Renal cortical epithelial cell (primary cell): Measurements from ENCODE around the gene SERTM1. TPM values are rescaled to one million over a fixed set of nuclear protein-coding genes. Genes with fewer than 3 reads are reported as not detected.

ENCODE experiments used
- DNase-seq: peaks from one replicate; pipeline ENCODE4 v3.0.0-alpha.2; 2011; ENCODE audit warnings: low read depth
- total RNA-seq: library from RNA; depleted of rRNA; stranded (reverse); fragments of >200 nt; gene quantifications from 2 replicates; pipeline ENCODE4 v1.2.3, GENCODE V29; 2014

Gene SERTM1
- total RNA-seq = not detected in 2 replicates

GRCh38 chr13:36673838-36674326, at the start of gene SERTM1:
SERTM1 (plus strand) TSS chr13:36674020; CDS start chr13:36695079, 21,059 bp downstream.
- DNase-seq = no peak

GRCh38 chr13:36628377-36629056, 45.3 kb upstream of the SERTM1 start:
- DNase-seq = no peak

GRCh38 chr13:36629057-36629385, 44.8 kb upstream of the SERTM1 start:
- DNase-seq = no peak

- DNase-seq = no peak
Observed at GRCh38 chr13:36630181-36630803, 43.5 kb upstream of the SERTM1 start.

- no peak for DNase-seq
Observed at GRCh38 chr13:36639610-36640009, 34.2 kb upstream of the SERTM1 start.

GRCh38 chr13:36650611-36651010, 23.2 kb upstream of the SERTM1 start:
- no peak for DNase-seq

GRCh38 chr13:36665630-36666029, 8.2 kb upstream of the SERTM1 start:
- no peak for DNase-seq

GRCh38 chr13:36666477-36667229, 7.2 kb upstream of the SERTM1 start:
- no peak for DNase-seq

- no peak for DNase-seq
Observed at GRCh38 chr13:36668316-36668715, 5.5 kb upstream of the SERTM1 start.

GRCh38 chr13:36673352-36673751, 468 bp upstream of the SERTM1 start:
- DNase-seq = no peak

GRCh38 chr13:36674337-36675212, 755 bp downstream of the SERTM1 start:
- no peak for DNase-seq

- DNase-seq = no peak
Observed at GRCh38 chr13:36675213-36675536, 1.4 kb downstream of the SERTM1 start.

GRCh38 chr13:36680913-36681312, 7.1 kb downstream of the SERTM1 start:
- DNase-seq = peak; percentile 6

- no peak for DNase-seq
Observed at GRCh38 chr13:36681894-36682624, 8.2 kb downstream of the SERTM1 start.

- DNase-seq = no peak
Observed at GRCh38 chr13:36683701-36684100, 9.9 kb downstream of the SERTM1 start.

GRCh38 chr13:36685927-36686326, 12.1 kb downstream of the SERTM1 start:
- peak; percentile 61 for DNase-seq

GRCh38 chr13:36696410-36697010, 22.7 kb downstream of the SERTM1 start:
- DNase-seq = no peak

GRCh38 chr13:36700170-36700569, 26.4 kb downstream of the SERTM1 start:
- DNase-seq = no peak

- no peak for DNase-seq
Observed at GRCh38 chr13:36706755-36707154, 32.9 kb downstream of the SERTM1 start.

- peak; percentile 63 for DNase-seq
Observed at GRCh38 chr13:36709136-36709890, 35.5 kb downstream of the SERTM1 start.
